ENCODE data around the gene GDF9. TPM values are rescaled to one million over a fixed set of nuclear protein-coding genes. Genes with fewer than 3 reads are reported as not detected.
A peak's percentile ranks its signal among the peaks of the same experiment; 100 is the strongest.

GDF9 gene, protein sequence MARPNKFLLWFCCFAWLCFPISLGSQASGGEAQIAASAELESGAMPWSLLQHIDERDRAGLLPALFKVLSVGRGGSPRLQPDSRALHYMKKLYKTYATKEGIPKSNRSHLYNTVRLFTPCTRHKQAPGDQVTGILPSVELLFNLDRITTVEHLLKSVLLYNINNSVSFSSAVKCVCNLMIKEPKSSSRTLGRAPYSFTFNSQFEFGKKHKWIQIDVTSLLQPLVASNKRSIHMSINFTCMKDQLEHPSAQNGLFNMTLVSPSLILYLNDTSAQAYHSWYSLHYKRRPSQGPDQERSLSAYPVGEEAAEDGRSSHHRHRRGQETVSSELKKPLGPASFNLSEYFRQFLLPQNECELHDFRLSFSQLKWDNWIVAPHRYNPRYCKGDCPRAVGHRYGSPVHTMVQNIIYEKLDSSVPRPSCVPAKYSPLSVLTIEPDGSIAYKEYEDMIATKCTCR
- polyA plus RNA-seq (2011; rRNA removed) (0.14 and 0.15 TPM in 2 replicates), polyA minus RNA-seq (2011; rRNA and poly(A)+ RNA removed) (0.17 TPM in 1 of 2 replicates, not detected in the other)

DNA sequence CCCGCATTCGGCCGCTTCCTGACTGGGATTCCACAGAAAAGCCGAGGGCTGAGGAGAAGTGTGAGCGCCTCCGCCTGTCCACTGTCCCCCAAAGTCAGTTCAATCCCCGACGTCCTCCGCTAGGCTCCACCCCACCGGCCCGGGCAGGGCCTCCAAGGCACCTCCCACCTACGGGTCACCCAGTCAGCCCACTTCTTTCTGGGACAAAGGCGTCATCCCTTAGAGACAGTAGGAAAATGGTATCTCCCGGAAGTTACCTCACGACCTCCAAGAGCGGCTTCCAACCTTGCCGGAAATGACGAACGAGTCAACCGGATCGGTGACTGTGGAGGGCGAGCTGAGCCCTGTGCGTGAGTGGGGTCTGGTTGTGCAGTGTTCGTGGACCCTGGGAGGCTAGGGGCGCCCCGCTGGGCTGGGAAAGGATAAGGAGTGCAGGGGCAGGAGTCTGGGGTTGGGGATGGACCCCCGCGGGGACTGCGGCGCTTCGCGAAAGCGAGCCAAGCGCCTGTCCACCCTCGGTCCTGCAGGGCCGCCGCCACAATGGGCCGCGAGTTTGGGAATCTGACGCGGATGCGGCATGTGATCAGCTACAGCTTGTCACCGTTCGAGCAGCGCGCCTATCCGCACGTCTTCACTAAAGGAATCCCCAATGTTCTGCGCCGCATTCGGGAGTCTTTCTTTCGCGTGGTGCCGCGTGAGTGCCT is at the start of gene GDF9, which contains the start of gene UQCRQ:
GDF9 (minus strand) TSS at position 128 of the 704 bp plus-strand sequence. CDS start 1,936 bp downstream, outside the sequence.
UQCRQ (plus strand) TSS at position 301 of the 704 bp plus-strand sequence; CDS start at position 541, 240 bp downstream.
- H3K27ac ChIP-seq (ENCODE audit: low read depth, low read length), result peak within 1 kb of the TSS; percentile 94
- H3K27me3 ChIP-seq (ENCODE audit: control insufficient read depth, insufficient read depth, low read length), result no peaks in the 10 kb centered on the region
- peak within 1 kb of the TSS; percentile 97 for H3K4me3 ChIP-seq (ENCODE audit: low read depth, low read length)
- ChIA-PET CTCF (interaction anchor here (1.0 to 3.0 kb wide), 8 partner anchors 17 to 481 kb away, joined by 3 to 23 read pairs (median 5); partner anchors contain the start of gene SHROOM1), POLR2A (interaction anchor here (0.5 to 1.9 kb wide), 12 partner anchors 12 to 149 kb away, joined by 3 to 12 read pairs (median 4); partner anchors contain the start of gene SHROOM1)
- DNase-seq (ENCODE audit: low read depth, low spot score), result peak; percentile 99
- TF ChIP-seq CTCF (IDR thresholded peaks at IDR 0.05; ENCODE audit: low read depth, low read length), result peak; percentile 42
- H3K9me3 ChIP-seq (ENCODE audit: control insufficient read depth, insufficient read depth, low read length), result no peaks in the 10 kb centered on the region

- Histone ChIP-seq H3K9me3 (ENCODE audit: control insufficient read depth, insufficient read depth, low read length) (no peaks in the 10 kb centered on the region), H3K27me3 (ENCODE audit: control insufficient read depth, insufficient read depth, low read length) (no peaks in the 10 kb centered on the region), H3K27ac (ENCODE audit: low read depth, low read length) (no peak overlapping the region), H3K4me3 (ENCODE audit: low read depth, low read length) (no peak overlapping the region)
- POLR2A ChIA-PET, result interaction anchor here (0.6 to 0.7 kb wide), 2 partner anchors 9 to 49 kb away, joined by 4 to 8 read pairs; partner anchors contain the start of genes GDF9 and UQCRQ
- TF ChIP-seq CTCF (IDR thresholded peaks at IDR 0.05; ENCODE audit: low read depth, low read length), result no peak
- CTCF ChIA-PET, result no interaction called here
- DNase-seq (ENCODE audit: low read depth, low spot score), result no peak
Observed at GRCh38 chr5:132915681-132916080, 49.4 kb upstream of the GDF9 start.

GRCh38 chr5:132909702-132910101 is 43.4 kb upstream of the GDF9 start:
- Histone ChIP-seq H3K27me3 (ENCODE audit: control insufficient read depth, insufficient read depth, low read length) (no peaks in the 10 kb centered on the region), H3K4me3 (ENCODE audit: low read depth, low read length) (no peak overlapping the region), H3K9me3 (ENCODE audit: control insufficient read depth, insufficient read depth, low read length) (no peaks in the 10 kb centered on the region), H3K27ac (ENCODE audit: low read depth, low read length) (no peak overlapping the region)
- ChIA-PET CTCF (no interaction called here), POLR2A (no interaction called here)
- TF ChIP-seq CTCF (IDR thresholded peaks at IDR 0.05; ENCODE audit: low read depth, low read length), result no peak
- no peak for DNase-seq (ENCODE audit: low read depth, low spot score)

DNA sequence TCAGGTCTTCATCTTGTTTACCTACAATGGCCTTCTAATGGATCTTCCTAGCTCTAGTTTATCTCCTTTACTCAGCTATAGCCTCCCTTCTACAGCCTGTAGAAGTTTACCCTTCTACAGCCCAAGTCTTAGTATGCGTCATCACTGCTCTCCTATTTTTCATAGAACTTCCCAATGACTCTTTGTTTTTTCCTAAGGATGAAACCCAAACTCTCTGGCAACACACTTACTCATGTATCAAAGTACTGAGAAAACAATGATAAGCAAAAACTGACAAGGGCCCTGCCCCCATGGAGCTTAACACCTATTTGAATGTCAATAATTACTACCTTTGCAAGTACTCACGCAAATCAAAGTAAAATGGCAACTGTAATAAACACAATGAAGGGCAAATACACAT is 40.9 kb upstream of the GDF9 start:
- Histone ChIP-seq H3K27ac (ENCODE audit: low read depth, low read length) (no peak overlapping the region), H3K4me3 (ENCODE audit: low read depth, low read length) (no peak overlapping the region), H3K27me3 (ENCODE audit: control insufficient read depth, insufficient read depth, low read length) (no peaks in the 10 kb centered on the region), H3K9me3 (ENCODE audit: control insufficient read depth, insufficient read depth, low read length) (no peaks in the 10 kb centered on the region)
- no peak for DNase-seq (ENCODE audit: low read depth, low spot score)
- ChIA-PET POLR2A (no interaction called here), CTCF (interaction anchor here (0.6 kb wide), 1 partner anchor 20 kb away, joined by 3 read pairs; no protein-coding TSS in a partner anchor)
- no peak for TF ChIP-seq CTCF (IDR thresholded peaks at IDR 0.05; ENCODE audit: low read depth, low read length)

All from AG04450 (cell line).